Caki2 (cell line): ENCODE measurements around the gene MLYCD. TPM values are rescaled to one million over a fixed set of nuclear protein-coding genes. Genes with fewer than 3 reads are reported as not detected.
"Not testable (repeated sequence)": the region's sequence is repeated elsewhere in the genome, so short reads cannot be mapped to it uniquely, and the experiment has no call there.

Source experiments
- DNase-seq: peaks from one replicate; pipeline ENCODE4 v3.0.0-alpha.2; 2015; ENCODE audit warnings: low read depth
- in situ Hi-C: cut with HindIII; loops from 2 replicates; pipeline ENCODE4 v1.10.0; 2016; ENCODE audit warnings: low sequenced_read_pairs, low pct_unique_long_range_greater_than_20kb, mixed read lengths
- total RNA-seq: library from RNA; depleted of rRNA; stranded (reverse); fragments of >200 nt; shearing (Covaris generic); gene quantifications from 2 replicates; pipeline ENCODE4 v1.2.3, GENCODE V29; 2014; ENCODE audit warnings: low replicate concordance

MLYCD gene
- total RNA-seq, 1 experiment from 2014 or later: 2.6 TPM

DNA sequence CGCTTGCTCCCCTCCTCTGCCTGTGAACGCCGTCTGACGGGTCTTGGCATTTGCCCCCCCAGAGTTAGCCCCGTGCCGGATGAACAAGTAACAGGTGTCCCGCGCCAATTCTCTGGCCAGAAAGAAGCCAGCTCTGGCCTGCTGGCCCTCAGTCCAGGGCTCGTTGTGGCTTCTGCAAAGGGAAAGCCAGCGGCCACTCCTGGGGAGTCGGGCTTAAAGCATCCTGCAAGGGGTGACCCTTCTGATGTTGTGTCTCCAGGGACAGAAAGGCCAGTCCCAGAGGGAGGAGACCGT lies 35.7 kb downstream of the MLYCD start:
- DNase-seq: no peak
- in situ Hi-C loops: no loop called here

DNA sequence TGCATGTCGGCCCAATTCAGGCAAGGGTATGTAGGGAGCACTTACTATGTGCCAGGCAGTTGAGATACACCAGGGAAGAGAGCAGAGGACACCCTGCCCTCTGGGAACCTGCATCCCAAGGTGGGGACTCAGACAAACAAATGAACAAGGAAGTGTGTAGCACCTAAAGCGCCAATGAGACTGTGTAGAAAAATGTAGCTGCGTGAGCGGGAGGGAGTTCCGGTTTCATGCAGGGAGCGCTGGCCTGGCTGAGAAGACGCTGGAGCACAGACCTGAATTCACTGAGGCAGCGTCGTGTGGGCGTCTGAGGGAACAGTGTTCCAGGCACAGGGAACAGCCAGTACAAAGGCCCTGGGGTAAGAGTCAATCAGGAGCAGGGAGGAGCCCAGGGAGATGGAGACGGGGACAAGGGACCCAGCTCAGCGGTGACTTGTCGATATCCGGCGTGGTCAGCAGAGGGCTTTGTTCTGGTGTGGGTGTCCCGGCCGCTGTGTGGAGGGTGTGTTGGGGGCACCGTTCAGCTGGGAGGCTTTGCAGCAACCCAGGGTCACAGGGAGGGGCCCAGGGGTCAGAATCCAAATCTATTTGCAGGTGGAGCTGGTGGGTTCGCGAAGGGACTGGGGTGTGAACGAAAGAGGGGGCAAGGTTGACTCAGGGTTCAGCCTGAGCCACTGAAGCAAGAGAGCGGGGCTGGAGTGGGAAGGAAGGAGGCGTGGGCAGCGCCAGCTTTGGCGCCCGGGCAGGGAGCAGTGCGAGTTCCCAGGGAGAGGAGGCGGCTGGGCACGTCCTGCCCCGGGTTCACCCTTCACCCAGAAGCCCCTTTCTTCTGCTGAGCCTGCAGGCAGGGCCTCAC lies 36.3 kb downstream of the MLYCD start:
- DNase-seq: no peak
- in situ Hi-C loops: no loop called here

DNA sequence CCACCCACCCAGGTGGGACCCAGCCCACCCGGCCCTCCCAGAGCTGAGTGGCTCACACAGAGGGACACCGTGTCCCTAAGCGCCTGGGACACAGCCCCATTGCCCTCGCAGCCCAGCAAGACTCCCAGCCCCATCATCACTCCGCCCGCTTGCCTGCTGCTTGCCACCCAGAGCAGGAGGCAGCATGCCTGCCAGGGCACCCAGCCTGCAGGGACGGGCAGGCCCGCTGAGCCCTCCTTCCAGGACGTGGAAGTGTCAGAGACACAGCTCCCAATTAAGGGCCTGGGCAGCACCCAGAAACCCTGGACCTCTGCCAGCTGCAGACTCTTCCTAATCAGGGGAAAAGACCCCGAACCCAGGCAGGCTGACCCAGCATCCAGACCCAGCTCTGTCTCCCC lies 36.9 kb downstream of the MLYCD start:
- in situ Hi-C loops: no loop called here

DNA sequence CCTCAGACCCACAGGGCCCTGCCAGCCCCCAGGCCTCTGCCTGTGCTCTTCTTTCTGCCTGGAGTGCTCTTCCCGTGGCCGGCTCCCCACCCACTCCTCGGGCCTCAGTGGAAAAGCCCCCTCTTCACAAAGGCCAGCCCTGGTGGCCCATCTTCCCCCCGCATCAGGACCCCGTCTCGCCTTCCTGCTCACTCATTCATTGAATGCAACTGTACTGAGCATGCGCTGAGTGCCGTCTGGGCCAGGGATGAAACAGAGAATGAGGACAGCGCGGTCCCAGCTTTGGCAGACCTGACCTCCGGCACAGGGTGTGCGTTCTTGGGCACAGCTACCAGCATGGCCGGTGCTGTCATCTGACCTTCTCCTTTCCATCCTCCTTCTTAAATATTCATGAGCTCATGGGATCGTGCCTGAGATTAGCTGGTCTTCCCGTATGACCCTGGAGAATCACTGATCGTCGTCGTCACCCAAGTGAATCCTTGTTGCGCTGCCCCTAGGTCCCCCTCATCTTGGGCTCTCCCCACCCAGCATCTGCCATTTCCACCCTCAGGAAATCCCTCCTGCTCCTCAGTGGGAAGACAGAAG lies 37.8 kb downstream of the MLYCD start:
- DNase-seq: no peak
- in situ Hi-C loops: no loop called here

More for the DNA sequence above, 36.9 kb downstream of the MLYCD start:
- DNase-seq: no peak

DNA sequence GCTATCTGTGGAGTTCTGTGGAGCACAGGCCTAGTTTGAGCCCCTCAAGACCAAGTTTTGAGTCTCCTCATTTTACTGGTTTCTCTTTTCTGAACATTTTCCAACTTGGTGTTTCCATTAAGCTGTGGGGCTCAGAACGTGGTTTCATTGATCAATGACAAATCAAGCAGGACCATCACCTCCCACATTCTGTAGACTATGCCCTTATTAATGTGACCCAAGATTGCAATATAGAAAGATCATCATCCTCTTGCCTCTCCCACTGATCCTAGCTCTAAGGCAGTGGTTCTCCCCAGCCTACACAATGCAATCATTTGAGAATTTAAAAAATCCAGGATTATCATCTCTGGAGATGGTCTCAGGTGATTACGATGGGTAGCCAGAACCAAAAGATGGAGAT lies 38.4 kb downstream of the MLYCD start:
- in situ Hi-C loops: no loop called here
- DNase-seq: no peak

DNA sequence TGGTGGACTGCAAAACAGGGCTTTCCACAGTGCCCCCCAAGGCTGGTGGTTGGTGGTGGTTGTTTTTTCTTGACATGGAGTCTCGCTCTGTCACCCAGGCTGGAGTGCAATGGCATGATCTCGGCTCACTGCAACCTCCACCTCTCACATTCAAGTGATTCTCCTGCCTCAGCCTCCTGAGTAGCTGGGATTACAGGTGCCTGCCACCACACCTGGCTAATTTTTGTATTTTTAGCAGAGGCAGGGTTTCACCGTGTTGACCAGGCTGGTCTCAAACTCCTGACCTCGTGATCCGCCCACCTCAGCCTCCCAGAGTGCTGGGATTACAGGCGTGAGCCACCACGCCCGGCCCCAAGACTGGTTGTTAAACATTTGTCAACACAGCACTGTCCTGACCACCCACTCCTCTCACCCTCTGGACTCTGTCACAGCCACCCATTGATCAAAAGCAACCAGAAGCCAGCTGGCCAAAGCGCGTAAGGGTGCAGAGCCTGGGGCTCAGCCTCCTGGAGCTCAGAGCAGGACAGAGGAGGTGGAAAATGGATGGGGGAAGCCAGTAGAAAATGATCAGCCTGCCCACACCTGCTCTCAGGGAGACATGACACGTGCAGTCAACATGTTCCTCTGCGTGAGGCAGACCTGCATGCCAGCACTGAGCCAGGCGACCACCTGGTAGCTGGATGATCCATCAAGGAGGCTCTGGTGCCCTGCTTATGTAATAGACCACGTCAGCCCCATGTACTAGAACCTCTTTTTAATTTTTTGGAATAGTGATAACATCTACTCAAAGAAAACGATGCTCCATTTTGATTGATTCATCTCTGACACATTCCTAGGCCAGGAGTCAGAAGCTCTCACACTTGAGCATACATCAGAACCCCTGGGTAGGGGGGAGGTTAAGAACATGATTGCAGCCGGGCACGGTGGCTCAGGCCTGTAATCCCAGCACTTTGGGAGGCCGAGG lies 39.3 kb downstream of the MLYCD start:
- in situ Hi-C loops: no loop called here
- no peak for DNase-seq

DNA sequence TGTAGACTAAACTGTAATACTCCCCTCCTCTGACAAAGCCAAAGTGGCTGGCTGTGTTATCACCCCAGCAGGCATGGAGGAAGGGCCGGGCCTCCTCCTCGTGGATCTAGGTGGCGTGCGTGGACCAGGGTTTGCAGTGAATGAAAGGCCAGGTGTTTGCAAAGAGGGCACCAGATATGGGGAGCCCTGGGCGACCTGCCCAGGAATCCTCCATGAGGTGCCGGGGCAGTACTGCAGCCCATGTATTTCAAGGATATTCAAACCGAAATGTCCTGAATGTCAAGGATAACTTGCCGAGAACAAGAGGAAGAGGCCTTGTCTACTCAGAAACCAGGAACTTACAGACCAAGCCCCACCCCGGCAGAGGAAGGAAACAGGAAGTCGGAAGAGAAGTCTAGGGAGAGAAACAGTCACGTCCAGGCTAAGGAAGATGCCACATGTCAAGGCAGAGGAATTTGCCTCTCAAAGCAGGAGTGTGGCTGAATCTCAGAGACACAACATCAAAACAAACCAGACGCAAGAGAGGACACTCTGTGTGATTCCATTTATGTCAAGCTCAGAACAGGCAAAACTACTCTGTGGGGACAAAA lies 40.4 kb downstream of the MLYCD start:
- no peak for DNase-seq
- in situ Hi-C loops: no loop called here

DNA sequence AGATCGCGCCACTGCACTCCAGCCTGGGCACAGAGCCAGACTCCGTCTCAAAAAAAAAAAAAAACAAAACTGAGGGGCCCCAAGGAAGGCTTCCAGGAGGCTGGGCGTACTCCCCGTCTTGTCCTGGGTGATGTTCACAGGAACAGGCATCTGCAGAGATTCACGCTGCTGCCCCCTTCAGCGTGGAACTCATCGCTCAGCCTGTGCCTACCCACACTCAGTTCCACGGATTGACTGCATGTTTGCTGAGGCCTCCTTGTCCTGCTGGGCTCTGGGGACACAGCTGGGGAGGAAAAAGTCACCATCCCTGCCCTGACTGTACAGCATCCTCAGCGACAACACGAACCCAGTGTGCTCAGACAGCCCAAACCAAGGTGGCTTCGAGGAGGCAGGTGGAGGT lies 41.2 kb downstream of the MLYCD start:
- in situ Hi-C loops: no loop called here
- no peak for DNase-seq

DNA sequence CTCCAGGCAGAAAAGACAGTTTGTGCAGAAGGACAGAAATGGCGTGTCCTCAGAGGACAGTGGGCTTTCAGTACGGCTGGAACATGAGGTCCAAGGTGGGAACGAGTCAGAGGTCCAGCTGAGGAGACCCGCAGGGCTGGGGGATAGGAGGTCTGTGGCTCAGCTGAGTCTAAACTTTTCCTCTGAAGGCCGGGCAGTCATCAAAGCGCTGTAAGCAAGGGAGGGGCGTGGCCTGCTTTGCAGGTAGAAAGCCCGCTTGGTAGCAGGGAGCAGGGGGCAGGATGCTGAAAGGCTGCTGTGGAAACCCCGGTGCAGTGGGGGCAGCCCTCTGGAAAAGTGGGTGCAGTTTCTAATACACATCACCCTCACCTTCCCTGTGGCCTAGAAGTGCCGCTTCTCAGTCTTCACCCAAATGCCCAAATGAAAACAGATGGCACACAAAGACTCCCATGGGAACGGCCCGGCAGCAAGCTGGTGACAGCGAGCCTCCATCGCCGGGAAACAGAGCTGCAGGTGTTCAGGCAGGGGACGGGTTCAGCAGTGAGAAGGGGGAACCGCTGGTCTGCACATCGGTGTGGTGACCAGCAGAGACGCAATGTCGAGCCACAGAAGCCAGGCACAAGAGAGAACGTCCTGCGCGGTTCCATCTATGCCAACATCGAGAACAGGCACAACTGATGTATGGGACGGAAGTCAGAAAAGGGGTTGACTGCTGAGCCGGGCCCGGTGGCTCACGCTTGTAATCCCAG lies 41.9 kb downstream of the MLYCD start:
- no peak for DNase-seq
- in situ Hi-C loops: no loop called here

DNA sequence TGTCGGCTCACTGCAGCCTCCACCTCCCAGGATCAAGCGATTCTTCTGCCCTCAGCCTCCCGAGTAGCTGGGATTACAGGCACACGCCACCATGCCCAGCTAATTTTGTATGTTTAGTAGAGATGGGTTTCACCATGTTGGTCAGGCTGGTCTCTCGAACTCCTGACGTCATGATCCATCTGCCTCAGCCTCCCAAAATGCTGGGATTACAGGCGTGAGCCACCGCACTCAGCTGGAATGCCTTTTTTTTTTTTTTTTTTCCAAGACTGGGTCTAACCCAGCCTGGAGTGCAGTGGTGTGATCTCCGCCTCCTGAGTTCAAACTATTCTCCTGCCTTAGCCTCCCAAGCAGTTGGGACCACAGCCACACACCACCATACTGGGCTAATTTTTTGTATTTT lies 42.6 kb downstream of the MLYCD start:
- in situ Hi-C loops, DNase-seq: not testable (repeated sequence)

DNA sequence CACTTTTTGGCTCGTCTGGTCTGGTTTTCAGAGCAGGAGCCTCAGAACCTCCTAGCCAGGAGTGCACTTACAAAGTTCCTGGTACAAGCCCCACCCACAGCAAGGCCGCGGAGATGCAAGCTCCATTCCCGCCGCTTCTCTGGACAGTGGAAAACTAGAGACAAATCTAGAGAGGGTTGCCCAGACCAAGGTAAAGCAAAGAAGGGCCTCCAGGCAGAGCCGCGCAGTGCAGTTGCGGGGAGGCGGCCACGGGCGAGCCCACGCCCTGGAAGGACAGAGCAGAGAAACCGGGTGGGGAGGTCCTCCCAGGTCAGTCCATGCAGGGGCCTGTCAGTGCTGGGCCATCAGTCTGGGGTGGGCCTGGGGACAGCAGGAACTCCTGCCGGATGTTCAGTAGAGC lies 43.2 kb downstream of the MLYCD start:
- no peak for DNase-seq
- in situ Hi-C loops: no loop called here

DNA sequence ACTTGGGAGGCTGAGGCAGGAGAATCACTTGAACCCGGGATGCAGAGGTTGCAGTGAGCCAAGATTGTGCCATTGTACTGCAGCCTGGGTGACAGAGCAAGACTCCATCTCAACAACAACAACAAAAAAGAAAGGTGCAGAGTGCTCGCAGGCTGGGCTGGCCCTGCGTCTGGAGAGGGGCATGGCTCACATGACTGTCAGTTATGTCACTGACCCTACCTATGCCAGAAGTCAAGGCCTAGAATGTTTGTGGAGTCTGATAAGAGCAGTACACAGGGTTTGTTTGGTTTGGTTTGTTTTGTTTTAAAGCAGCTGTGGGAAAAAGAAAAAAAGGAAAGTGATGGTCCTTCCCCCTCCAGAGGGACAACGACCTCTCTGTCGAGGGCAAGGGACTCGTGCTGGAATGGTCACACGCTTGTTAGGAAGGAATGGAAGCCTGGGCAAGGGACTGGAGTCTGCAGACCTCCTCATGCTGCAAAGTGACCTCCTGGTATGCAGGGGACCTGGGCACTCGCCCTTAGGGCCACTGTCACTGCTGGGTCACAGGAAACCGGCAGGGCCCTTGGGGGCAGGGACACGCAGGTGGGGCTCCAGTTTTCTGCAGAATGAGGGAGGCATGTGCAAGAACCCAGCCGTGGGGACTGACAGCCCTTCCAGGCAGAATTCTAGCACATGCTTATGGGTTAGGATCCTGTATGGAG lies 44.0 kb downstream of the MLYCD start:
- in situ Hi-C loops: no loop called here
- no peak for DNase-seq

DNA sequence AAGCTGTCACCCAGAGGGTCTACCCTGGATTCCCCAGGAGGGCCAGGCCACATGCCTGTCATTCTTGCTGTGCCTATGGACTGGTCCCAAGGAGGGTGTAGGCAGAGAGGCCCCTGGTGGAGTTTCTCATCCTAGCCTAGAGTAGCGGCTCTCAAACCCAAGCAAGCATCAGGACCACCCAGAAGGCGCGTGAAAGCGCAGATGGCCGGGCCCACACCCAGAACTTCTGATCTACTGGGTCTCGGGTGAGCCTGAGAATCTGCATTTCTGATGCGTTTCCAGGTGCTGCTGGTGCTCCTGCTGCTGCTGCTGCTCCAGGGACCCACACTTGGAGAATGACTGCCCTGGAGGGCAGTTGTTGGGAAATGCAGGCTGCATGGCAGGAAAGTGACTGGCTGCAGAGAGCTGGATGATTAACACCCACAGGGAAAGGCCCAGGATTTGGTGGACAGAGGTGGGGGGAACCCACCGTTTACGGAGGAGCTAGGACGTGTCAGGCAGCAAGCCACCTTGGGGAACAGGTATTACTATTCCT lies 44.7 kb downstream of the MLYCD start:
- in situ Hi-C loops: no loop called here
- no peak for DNase-seq

DNA sequence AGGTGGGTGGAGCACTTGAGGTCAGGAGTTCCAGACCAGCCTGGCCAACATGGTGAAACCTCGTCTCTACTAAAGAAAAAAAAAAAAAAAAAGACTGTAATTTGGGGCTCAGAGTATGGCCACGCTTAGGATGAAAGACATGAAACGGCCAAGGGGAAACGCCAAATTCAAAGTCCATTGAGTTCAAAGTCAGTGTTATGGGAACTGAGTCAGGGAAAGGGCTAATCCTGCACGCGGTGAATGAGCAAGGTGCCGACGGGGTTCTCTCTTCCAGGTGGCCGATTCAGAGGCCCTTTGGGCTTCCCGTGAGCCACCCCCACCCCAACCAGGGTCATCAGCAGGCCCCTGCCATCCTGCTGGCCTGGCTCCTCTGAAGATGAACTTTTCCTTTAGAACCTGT lies 46.7 kb downstream of the MLYCD start:
- DNase-seq: no peak
- in situ Hi-C loops: no loop called here

DNA sequence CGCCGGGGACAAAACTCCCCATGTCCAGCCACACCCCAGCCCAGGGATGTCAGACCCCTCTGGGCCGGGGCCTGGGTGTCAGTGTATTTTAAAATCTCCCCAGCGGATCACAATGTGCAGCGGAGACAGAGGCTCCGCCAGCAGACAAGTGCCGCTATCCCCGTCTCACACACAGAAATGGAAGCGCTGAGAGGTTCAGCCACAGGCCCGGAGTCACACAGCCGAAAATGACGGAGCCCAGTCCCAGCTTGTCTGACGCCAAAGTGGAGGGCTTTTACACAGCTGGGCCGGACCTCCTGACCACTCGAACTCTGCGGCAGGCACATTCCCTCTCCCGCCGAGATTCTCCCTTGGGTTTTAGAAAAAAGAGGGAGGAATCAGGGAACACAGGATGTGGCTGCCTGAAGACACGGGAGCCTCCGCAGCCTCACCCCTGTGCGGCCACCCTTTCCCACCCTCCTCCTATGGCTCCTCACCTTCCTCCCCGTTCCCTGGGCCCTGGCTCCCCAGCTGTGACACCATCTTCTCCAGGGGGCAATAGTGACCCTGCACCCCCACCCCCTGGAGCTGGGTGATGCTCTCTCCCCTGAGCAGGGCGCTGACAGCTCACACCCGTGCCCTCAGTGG lies 47.4 kb downstream of the MLYCD start:
- in situ Hi-C loops: no loop called here
- DNase-seq: no peak

DNA sequence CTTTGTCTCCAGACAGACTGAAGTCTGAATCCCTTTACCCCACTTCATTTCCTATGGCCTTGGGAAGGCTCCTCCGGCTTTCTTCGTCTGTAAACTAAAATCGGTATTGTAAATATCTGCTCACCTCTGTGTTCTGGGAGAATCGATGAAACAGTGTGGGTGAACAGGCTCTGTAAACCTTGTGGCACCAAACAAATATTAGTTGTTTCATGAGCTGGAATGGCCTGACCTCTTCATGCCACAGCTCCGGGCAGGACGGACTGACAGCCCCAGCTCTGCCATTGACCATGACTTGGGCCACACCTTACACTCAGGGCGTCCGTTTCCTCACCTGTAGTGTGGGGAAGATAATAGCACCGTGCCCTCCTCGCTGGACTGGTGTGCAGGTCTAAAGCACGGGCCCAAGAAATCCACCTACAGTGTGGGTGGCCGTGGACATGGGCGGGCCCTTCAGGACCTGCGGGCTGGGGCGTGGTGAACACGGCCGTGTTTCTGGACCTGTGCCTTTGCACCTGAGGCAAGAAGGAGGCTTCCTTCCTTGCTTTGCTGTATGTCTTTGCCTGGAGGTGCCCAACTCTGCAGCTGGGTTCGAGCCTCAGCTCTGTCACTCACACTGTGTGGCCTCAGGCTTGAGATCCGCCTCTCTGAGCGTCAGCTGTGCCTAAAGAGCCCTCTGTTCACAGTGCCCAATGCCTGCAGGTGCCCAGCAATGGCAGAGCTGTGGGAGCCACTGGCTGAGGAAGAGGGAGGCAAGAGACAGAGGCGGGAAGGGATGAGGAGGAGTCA lies 48.1 kb downstream of the MLYCD start:
- in situ Hi-C loops: no loop called here
- no peak for DNase-seq
